Right lobe of liver (tissue), 4 donors: ENCODE data around the gene GNB1L.

Source experiments
- POLR2A ChIP-seq: fragments of 450-650 bp; IDR thresholded peaks from one replicate; pipeline ENCODE4 v1.6.1; 2017; ENCODE audit warnings: antibody characterized with exemption, mild to moderate bottlenecking
- TF ChIP-seq, protein P1 (sequence below), 4 donors: fragments of 200-600 bp in 3 of 4; fragments of 450-650 bp in 1 of 4; IDR thresholded peaks; one replicate each; pipeline versions ENCODE4 v1.5.1 to v1.8.0; 2016 to 2022; ENCODE audit warnings: antibody characterized with exemption in 4 of 4, mild to moderate bottlenecking in 2 of 4
- donor health status: DM: no; HTN: no; CAD: no.
- donor health status: DM: no; HTN: no; CAD: no.
- donor health status: DM: no; HTN: yes; CAD: no.

GRCh38 chr22:19810381-19811201 lies 44.1 kb downstream of the GNB1L start:
- TF ChIP-seq, protein P1, sequence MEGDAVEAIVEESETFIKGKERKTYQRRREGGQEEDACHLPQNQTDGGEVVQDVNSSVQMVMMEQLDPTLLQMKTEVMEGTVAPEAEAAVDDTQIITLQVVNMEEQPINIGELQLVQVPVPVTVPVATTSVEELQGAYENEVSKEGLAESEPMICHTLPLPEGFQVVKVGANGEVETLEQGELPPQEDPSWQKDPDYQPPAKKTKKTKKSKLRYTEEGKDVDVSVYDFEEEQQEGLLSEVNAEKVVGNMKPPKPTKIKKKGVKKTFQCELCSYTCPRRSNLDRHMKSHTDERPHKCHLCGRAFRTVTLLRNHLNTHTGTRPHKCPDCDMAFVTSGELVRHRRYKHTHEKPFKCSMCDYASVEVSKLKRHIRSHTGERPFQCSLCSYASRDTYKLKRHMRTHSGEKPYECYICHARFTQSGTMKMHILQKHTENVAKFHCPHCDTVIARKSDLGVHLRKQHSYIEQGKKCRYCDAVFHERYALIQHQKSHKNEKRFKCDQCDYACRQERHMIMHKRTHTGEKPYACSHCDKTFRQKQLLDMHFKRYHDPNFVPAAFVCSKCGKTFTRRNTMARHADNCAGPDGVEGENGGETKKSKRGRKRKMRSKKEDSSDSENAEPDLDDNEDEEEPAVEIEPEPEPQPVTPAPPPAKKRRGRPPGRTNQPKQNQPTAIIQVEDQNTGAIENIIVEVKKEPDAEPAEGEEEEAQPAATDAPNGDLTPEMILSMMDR (IDR thresholded peaks at IDR 0.05), result no peak
- TF ChIP-seq POLR2A, result no peak
